LNCAP (cell line): ENCODE results near the gene PIGQ.

Source experiments
- TF ChIP-seq, protein P1 (sequence below): fragments of 450-650 bp; IDR thresholded peaks from 2 replicates; pipeline ENCODE4 v1.5.1; 2017; ENCODE audit warnings: mild to moderate bottlenecking

The PIGQ gene

DNA sequence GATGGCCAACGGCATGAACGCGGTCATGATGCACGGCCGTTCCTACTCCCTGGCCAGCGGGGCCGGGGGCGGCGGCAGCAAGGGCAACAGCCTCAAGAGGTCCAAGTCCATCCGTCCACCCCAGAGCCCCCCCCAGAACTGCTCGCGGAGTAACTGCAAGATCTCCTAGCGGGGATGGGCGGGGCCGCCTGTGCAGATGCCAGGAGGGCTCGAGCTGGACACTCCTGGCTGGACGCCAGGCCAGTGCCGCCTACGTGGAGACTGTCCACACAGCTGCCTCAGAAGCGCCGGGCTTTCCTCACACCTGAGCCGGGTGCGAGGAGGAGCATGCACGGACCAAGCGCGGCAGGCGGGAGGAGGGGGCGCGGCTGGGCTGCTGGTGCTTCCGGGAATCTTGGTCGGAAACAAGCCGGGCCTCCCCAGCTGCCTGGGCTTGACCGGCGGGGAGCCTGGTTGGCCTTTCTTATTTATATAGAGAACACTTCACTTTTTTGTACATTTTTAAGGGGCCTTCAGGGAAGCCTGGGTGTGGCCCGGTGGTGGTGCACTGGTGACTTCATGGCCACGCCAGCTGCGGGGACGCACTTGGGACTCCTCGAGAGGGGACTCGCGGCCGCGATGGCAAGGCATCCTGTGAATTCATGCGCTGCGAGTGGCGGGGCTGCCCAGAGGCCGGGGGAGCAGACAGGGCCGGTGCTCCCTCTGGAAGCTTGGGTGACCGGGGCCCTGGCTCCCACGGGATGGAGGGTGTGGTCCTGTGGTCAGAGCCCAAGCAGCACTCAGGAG, 57.9 kb downstream of the PIGQ start:
- TF ChIP-seq, protein P1, sequence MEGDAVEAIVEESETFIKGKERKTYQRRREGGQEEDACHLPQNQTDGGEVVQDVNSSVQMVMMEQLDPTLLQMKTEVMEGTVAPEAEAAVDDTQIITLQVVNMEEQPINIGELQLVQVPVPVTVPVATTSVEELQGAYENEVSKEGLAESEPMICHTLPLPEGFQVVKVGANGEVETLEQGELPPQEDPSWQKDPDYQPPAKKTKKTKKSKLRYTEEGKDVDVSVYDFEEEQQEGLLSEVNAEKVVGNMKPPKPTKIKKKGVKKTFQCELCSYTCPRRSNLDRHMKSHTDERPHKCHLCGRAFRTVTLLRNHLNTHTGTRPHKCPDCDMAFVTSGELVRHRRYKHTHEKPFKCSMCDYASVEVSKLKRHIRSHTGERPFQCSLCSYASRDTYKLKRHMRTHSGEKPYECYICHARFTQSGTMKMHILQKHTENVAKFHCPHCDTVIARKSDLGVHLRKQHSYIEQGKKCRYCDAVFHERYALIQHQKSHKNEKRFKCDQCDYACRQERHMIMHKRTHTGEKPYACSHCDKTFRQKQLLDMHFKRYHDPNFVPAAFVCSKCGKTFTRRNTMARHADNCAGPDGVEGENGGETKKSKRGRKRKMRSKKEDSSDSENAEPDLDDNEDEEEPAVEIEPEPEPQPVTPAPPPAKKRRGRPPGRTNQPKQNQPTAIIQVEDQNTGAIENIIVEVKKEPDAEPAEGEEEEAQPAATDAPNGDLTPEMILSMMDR, result no peak

DNA sequence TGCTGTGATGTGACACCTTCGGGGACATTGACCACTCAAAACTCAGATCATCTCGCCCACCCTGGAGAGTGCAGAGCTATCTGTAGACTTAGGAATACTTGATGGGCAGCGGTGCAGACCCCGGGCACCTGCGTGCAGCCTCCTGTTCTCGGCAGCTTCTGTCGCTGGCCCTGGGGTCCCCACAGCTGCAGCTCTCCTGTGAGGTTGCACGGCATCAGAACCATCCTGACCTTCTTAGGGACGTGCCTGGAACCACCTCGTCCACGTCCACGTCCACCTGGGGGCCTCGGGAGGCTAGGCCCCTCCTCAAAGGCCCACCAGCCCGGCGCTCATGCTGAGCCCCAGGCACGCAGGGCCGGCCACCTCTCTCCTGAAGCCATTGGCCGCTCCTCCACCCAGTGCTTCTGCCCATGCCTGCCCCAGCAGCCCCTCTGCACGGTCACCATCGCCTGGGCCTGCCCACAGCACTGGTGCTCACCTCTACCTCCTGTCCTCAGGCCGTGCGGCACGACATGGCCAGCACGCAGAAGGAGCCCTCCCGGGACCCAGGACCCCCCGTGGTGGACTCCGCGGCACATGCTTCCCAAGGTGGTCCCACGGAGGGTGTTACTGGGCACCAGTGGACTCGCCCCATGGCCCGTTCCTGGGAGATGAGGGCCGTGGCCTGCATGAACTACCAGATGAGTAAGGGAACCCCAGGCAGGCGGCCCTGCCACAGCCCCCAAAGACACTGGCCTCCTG, 58.7 kb downstream of the PIGQ start:
- TF ChIP-seq, protein P1, result no peak

DNA sequence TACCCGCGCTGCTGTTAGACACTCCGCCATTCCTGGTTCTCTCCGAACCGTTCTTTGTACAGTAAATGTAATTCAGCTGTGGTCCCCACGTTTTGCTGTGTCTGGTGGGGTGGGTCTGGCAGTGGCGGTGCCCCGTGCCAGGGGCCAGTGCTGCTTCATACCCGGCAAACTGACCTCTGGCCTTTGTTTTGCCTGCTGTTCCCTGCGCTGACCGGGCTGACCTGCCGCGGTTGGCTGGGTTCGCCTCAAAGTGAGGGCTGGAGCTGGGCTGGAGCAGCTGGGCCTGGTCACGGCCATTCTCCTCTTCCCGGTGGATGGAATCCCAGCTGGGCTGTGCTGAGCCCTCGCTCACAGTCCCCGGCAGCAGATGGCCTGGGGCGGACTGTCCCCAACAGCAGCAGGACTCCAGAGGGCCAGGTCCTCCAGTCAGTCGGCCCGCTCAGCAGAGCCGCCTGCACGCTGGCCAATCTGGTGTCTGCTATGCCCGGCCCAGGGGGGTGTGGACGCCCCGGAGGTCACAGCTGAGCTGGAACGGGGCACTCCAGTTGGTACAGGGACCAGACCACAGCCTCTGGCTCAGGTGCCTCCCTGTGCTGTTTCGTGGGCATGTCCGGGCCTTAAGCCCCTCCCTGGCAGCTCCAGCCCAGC, 59.5 kb downstream of the PIGQ start:
- TF ChIP-seq, protein P1, result no peak

DNA sequence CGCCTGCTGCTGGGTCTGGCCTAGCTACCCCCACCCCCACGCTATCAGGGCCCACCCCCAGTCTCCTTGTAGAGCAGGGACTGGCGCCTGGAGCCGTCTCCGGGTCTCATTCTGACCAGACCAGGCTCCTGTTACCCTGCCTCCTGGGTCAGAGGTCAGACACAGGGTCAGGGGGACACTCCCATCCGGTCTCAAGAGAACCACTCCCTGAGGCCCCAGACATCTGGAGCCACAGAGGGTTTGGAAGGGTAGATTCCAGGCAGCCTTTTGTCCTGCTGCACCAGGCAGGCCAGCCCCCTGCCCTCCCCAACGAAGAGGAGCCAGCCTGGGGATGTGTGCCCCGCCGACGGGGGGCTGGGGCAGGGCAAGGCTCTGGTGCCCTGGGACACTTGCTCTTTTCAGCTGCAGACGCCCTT, 60.1 kb downstream of the PIGQ start:
- TF ChIP-seq, protein P1, result no peak

DNA sequence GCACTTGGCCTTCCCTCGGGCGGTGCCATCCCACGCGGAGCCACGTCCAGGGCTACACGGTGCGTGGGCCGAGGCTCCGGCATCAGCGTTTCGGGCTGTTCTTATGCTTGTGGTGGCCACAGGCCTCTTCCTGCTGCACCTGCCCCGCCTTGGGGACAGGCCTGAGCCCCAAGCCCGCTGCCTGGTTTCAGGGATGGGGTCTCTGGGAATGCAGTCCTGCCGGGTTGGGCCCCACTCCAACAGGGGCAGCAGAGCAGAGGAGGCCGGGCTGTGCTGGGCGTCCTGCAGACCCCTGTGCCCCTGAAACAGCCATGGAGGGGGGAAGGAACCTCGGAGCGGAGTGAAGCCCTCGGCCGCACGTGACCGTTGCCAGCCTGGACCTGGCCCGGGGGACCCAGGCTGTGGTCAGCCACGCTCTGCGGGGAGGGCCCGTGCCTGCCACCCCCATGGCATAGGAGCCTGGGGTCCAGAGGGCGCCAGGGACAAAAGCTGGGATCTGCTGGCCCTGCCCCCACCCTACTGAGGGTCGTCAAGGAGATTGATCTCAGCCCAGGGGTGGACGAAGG, 60.6 kb downstream of the PIGQ start:
- TF ChIP-seq, protein P1, result no peak

DNA sequence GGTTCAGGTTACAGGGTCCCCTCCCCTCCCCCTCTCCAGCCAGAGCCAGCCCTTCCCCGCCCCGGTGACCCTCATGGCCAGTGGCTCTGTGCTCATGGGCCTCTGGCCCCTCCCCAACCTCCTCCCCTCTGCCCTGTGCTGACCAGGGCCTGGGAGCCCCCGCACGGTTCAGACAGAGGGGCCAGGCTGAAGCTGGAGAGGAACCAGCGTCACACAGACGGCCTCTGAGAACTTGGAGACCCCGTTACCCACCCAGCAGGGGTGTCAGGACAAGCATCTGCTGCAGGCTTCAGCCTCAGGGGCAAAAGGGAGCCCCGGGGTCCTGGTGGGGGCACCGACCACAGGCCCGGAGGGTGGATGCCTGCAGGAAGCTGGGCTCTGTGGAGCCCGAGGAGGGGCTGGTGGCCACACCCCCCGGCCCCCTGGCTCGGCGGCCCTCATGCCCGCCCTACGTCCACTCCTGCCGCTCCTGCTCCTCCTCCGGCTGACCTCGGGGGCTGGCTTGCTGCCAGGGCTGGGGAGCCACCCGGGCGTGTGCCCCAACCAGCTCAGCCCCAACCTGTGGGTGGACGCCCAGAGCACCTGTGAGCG, 61.1 kb downstream of the PIGQ start, which contains the start of gene WFIKKN1:
WFIKKN1 (plus strand) TSS at position 171 of the 591 bp plus-strand sequence; CDS start at position 440, 269 bp downstream.
- TF ChIP-seq, protein P1, result no peak

DNA sequence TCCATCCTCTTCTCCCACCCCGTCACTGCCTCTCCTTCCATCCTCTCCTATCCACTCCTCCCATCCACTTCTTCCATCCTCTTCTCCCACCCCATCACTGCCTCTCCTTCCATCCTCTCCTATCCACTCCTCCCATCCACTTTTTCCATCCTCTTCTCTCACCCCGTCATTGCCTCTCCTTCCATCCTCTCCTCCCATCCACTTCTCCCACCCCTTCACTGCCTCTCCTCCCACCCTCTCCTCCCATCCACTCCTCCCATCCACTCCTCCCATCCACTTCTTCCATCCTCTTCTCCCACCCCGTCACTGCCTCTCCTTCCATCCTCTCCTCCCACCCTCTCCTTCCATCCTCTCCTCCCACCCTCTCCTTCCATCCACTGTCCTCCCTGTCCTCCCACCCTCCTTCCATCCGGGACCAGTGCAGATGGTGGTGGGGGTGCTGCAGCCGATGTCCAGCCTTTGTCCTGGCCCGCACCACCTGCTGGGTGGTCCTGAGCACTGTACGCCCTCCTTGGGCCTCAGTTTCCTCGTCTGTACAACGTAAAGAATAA, 62.1 kb downstream of the PIGQ start:
- TF ChIP-seq, protein P1, result no peak
